ENCODE results near the gene TRPC1.
"Not testable (repeated sequence)": the region's sequence is repeated elsewhere in the genome, so short reads cannot be mapped to it uniquely, and the experiment has no call there.

- TF ChIP-seq EZH2 (IDR thresholded peaks at IDR 0.05; ENCODE audit: insufficient read depth, poor library complexity, severe bottlenecking); EZH2phosphoT487 (IDR thresholded peaks at IDR 0.05; ENCODE audit: insufficient read depth, low read depth): not testable (repeated sequence)
Observed at GRCh38 chr3:142752605-142753004, 28.8 kb downstream of the TRPC1 start.
